SJCRH30 (cell line): Measurements from ENCODE around the gene LIFR. TPM values are rescaled to one million over a fixed set of nuclear protein-coding genes. Genes with fewer than 3 reads are reported as not detected.
"Not testable (repeated sequence)": the region's sequence is repeated elsewhere in the genome, so short reads cannot be mapped to it uniquely, and the experiment has no call there.

ENCODE experiments used
- DNase-seq, 2 experiments: peaks; one replicate each; pipeline ENCODE4 v3.0.0-alpha.2; 2015 to 2020
- H3K27ac ChIP-seq: fragments of 250-450 bp; sonication (Bioruptor Pico); 2 replicates; pipeline ENCODE4 v1.5.1; 2020; ENCODE audit warnings: mild to moderate bottlenecking, moderate library complexity
- H3K27me3 ChIP-seq: fragments of 250-450 bp; sonication (Bioruptor Pico); 2 replicates; pipeline ENCODE4 v1.5.1; 2020; ENCODE audit warnings: mild to moderate bottlenecking, moderate library complexity
- H3K36me3 ChIP-seq: fragments of 250-450 bp; sonication (Bioruptor Pico); 2 replicates; pipeline ENCODE4 v1.5.1; 2020; ENCODE audit warnings: mild to moderate bottlenecking, moderate library complexity
- H3K4me1 ChIP-seq: fragments of 250-450 bp; sonication (Bioruptor Pico); 2 replicates; pipeline ENCODE4 v1.5.1; 2020; ENCODE audit warnings: mild to moderate bottlenecking, moderate library complexity
- H3K4me3 ChIP-seq: fragments of 250-450 bp; sonication (Bioruptor Pico); 2 replicates; pipeline ENCODE4 v1.5.1; 2020; ENCODE audit warnings: mild to moderate bottlenecking, moderate library complexity
- H3K9me3 ChIP-seq: fragments of 250-450 bp; sonication (Bioruptor Pico); replicated peaks from 2 replicates; pipeline ENCODE4 v1.5.1; 2020; ENCODE audit warnings: mild to moderate bottlenecking, moderate library complexity
- total RNA-seq: library from RNA; depleted of rRNA; stranded (reverse); fragments of >200 nt; shearing (Covaris generic); gene quantifications from 2 replicates; pipeline ENCODE4 v1.2.3, GENCODE V29; 2014

Gene LIFR
- total RNA-seq, 1 experiment from 2014 or later: 30.6 TPM

DNA sequence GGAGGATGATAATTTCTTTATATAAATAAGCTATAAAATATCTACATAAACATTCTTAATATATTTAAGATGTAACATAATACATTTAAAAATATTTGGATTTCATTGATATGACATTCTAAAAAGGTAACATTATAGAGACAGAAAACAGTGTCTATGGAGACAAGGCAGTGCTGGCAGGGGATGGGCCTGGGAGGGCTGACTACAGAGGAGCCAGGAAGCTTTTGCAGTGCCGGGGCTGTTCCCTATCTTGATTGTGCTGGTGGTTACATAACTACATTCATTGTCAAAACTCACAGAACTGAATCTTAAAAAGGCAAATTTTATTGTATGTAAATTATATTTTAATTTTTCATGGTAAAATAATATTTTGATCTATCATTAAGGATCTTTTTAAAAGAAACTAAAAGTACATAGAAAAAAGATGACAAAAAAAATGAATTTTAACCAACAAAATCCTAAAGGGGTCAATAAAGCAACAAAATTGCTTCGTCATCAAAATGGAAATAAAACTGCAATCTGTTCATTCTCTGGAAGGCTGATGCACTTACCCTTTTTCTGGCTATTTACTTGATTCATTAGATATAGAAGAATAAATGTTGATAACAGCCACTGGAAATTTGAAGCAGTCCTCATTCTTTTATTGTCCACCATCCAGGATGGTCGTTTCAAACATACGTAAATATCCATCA, 26.3 kb downstream of the LIFR start:
- H3K4me1 ChIP-seq: peaks cover 51% of the 10 kb centered on the region
- H3K27ac ChIP-seq: no peak overlapping the region
- H3K9me3 ChIP-seq: peaks cover 5% of the 10 kb centered on the region; the same call in 1 of the 2 replicates
- peaks cover 17% of the 10 kb centered on the region for H3K36me3 ChIP-seq
- H3K27me3 ChIP-seq: no peaks in the 10 kb centered on the region
- no peak for DNase-seq
- H3K4me3 ChIP-seq: no peak overlapping the region

DNA sequence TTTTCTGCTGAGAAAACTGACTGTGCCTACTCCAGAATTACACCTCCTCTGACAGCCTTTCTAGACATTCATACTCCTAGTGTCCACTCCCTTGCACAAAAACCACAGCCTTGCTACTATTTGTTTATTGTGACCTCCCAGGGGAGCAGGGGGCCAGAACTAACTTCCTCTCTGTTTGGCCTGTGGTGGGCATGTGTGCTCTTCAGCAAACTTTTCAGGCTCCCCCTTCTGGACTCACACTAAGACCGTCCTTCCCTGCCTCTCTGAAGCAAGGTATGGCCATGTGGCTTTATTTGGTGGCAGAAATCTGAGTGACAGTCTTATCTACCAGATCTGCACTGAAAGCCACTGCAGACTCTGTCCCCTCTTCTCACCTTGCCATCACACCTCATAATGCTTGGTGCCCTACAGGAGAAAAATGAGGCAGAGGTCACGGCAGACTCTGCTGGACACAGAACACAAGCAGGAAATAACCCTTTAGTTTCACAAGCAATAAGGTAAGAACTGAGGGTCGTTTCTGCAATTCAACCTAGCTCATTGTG, 28.2 kb downstream of the LIFR start:
- DNase-seq: peak; percentile 42 to 60
- peaks cover 5% of the 10 kb centered on the region; the same call in 1 of the 2 replicates for H3K9me3 ChIP-seq
- no peak overlapping the region for H3K4me3 ChIP-seq
- no peaks in the 10 kb centered on the region for H3K27me3 ChIP-seq
- H3K36me3 ChIP-seq: peaks cover 19% of the 10 kb centered on the region
- H3K4me1 ChIP-seq: peaks cover 53% of the 10 kb centered on the region
- no peak overlapping the region for H3K27ac ChIP-seq

DNA sequence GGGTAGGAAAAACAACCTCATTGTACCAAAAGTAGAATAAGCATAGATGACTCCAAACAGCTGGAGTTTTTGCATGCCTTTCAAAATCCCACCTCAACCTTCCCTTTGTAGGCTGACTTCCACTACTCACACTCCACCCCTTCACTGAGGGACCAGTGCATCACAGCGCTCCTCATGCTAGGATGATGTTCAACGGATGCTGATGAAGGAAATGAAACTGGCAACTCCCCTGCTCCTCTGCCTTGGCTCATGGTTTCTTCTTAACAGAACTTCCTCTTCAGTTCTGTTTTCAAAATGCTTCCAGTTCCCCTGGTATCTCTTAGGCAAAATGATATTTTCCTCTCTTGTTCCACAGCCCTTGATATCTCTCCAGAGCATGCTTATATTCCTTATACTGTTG, 29.0 kb downstream of the LIFR start:
- Histone ChIP-seq H3K27ac (no peak overlapping the region), H3K9me3 (peaks cover 5% of the 10 kb centered on the region; the same call in 1 of the 2 replicates), H3K4me1 (peaks cover 46% of the 10 kb centered on the region), H3K4me3 (no peak overlapping the region), H3K27me3 (no peaks in the 10 kb centered on the region), H3K36me3 (peaks cover 25% of the 10 kb centered on the region)
- no peak for DNase-seq

DNA sequence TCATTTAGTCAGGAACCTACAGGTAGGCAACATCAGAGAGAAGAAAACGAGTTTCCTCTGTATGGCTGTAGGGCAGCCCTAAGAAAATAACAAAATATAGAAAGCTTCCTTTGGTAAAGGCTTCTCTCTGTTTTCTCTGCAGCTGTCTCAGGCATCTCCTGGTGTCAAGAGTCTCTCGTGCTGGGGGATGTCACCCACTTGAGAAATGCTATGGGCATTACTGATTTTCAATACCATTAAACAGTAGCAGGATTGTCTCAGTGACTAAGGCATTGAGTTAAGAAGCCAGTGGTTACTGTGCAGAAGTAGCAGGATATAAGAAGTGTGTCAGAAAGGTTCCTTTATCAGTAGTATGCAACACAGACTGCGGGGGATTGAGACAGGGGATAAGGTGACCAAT, 32.4 kb downstream of the LIFR start:
- H3K36me3 ChIP-seq: peaks cover 48% of the 10 kb centered on the region
- peaks cover 28% of the 10 kb centered on the region for H3K4me1 ChIP-seq
- no peaks in the 10 kb centered on the region for H3K27me3 ChIP-seq
- H3K4me3 ChIP-seq: no peak overlapping the region
- 0 out of 2 replicates have a peak, but pooled peaks cover 4% of the 10 kb centered on the region for H3K9me3 ChIP-seq
- peak; percentile 60 to 80 for DNase-seq
- peak overlapping the region; percentile 12 for H3K27ac ChIP-seq

DNA sequence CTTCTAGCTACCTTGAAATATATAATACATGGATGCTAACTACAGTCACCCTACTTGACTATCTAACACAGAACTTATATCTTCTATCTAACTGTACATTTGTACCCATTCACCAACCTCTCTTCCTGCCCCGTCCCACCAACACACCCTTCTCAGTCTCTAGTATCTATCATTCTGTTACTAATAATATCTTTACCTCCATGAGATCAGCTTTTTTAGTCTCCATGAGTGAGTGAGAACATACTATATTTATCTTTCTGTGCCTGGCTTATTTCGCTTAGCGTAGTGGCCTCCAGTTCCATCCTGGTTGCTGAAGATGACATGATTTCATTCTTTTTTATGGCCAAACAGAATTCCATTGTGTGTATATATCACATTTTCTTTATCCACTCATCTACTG, 37.0 kb downstream of the LIFR start:
- Histone ChIP-seq H3K36me3 (peaks cover 35% of the 10 kb centered on the region), H3K4me3 (no peak overlapping the region), H3K27me3 (no peaks in the 10 kb centered on the region), H3K9me3 (peaks cover 7% of the 10 kb centered on the region; the same call in 1 of the 2 replicates), H3K4me1 (peaks cover 29% of the 10 kb centered on the region), H3K27ac (no peak overlapping the region)
- no peak for DNase-seq

DNA sequence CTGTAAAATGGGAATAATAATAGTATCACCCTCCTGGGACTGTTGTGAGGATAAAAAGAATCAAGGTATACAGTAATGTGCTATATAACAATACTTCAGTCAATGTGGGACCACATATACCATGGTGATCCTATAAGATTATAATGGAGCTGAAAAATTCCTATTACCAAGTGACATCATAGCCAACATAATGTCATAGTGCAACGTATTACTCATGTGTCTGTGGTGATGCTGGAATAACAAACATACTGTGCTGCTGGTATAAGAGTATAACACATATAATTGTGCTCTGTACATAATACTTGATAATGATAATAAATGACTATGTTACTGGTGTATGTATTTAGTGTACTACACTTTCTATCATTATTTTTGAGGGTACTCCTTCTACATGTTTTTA, 38.1 kb downstream of the LIFR start:
- H3K36me3 ChIP-seq: peaks cover 38% of the 10 kb centered on the region
- H3K4me3 ChIP-seq: no peak overlapping the region
- peaks cover 23% of the 10 kb centered on the region for H3K4me1 ChIP-seq
- DNase-seq: no peak
- no peaks in the 10 kb centered on the region for H3K27me3 ChIP-seq
- H3K27ac ChIP-seq: no peak overlapping the region
- peaks cover 7% of the 10 kb centered on the region; the same call in 1 of the 2 replicates for H3K9me3 ChIP-seq

DNA sequence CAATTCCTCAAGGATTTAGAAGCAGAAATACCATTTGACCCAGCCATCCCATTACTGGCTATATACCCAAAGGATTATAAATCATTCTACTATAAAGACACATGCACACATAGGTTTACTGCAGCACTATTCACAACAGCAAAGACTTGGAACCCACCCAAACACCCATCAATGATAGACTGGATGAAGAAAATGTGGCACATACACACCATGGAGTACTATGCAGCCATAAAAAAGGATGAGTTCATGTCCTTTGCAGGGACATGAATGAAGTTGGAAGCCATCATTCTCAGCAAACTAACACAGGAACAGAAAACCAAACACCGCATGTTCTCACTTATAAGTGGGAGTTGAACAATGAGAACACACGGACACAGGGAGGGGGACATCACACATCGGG, 39.8 kb downstream of the LIFR start:
- peak; percentile 70 to 72 for DNase-seq

DNA sequence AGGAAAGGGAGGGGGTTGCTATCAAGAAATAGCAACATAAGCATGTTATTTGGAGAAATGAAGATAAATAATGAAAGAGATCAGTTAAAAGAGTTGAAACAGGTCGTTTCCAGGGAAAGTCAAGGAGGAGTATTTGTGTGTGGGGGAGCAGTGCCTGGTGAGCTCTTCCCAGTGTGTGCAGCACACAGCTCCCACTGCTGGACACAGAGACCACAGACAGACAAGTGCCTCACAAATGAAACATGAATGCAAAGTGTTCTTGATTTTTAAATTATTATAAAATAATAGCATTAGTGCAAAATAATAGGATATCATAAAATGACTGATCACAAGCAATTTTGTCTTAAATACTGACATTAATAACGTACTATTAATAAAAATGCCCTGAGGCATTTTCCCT, 40.8 kb downstream of the LIFR start:
- DNase-seq: peak; percentile 70 to 84
- no peaks in the 10 kb centered on the region for H3K27me3 ChIP-seq
- H3K4me1 ChIP-seq: peaks cover 22% of the 10 kb centered on the region

More for the DNA sequence above, 39.8 kb downstream of the LIFR start:
- not testable (repeated sequence) for H3K9me3 ChIP-seq, H3K4me3 ChIP-seq, H3K27me3 ChIP-seq
- peak overlapping the region; percentile 85 for H3K27ac ChIP-seq
- H3K4me1 ChIP-seq: peaks cover 22% of the 10 kb centered on the region
- peaks cover 27% of the 10 kb centered on the region for H3K36me3 ChIP-seq

DNA sequence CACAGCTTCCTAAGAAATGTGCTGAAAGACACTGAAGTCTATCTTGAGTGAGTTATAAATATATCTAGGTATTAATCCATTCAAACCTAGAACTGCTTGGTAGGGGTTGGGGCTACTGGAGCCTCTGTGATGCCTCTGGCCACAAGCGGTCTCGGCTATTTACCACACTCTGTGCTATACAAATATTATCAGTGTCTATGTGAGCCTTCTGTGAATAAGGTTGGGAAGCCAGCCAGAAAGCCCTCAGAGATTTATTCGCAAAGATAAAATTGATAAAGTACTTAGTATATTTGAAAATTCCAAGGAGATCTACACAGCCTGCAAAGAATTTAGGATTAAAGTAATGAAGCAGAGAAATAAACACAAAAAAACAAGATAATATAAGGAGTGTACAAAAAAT, 41.4 kb downstream of the LIFR start:
- peak; percentile 68 to 73 for DNase-seq
- H3K9me3 ChIP-seq: peaks cover 4% of the 10 kb centered on the region; the same call in 1 of the 2 replicates

More for the DNA sequence above, 40.8 kb downstream of the LIFR start:
- Histone ChIP-seq H3K36me3 (peaks cover 17% of the 10 kb centered on the region), H3K9me3 (peaks cover 7% of the 10 kb centered on the region; the same call in 1 of the 2 replicates), H3K27ac (peak overlapping the region; percentile 85), H3K4me3 (no peak overlapping the region)

DNA sequence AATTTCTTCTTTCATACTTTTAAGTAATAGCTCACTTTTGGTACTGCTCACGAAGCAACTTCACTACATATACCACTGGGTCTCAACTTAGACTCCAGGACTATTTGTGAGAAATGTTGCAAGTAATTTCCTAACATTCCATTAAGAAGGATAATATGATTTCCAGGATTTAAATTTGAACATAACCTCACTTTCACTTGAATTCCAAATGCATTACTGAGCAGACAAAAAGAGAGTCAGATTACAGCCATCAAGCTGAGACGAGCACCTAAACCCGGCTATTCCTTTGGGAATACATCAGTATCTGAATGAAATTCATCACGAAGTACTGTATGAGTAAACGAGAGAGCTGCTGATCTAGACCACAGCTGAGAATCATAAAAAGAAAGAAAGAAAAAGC, 47.3 kb downstream of the LIFR start:
- Histone ChIP-seq H3K36me3 (peaks cover 29% of the 10 kb centered on the region), H3K4me3 (no peak overlapping the region), H3K27me3 (no peaks in the 10 kb centered on the region), H3K27ac (peak overlapping the region; percentile 38), H3K9me3 (no peaks in the 10 kb centered on the region; the same call in 1 of the 2 replicates), H3K4me1 (peaks cover 16% of the 10 kb centered on the region)
- peak; percentile 17 to 58 for DNase-seq

More for the DNA sequence above, 41.4 kb downstream of the LIFR start:
- H3K4me3 ChIP-seq: no peak overlapping the region
- H3K27me3 ChIP-seq: no peaks in the 10 kb centered on the region
- peak overlapping the region; percentile 85 for H3K27ac ChIP-seq
- peaks cover 22% of the 10 kb centered on the region for H3K4me1 ChIP-seq
- H3K36me3 ChIP-seq: peaks cover 17% of the 10 kb centered on the region

DNA sequence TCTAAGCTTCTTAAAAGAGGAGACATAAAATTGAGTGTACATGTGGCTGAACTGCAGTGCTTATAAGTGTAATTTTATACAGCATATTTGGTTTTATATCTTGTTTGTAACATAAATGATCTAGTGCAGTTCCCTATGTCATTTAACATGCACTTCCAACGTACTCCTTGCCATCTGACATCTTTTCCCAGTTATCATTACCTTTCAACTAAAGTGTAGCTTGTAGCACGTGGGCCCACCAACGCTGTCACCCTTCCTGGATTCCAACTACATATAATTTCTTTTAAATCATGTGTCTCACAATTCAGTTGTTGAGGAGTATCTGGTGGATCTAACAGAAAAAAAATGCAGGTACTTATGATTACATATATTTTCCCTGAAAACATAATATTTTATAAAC, 50.1 kb downstream of the LIFR start:
- Histone ChIP-seq H3K36me3 (peaks cover 36% of the 10 kb centered on the region), H3K4me1 (peaks cover 14% of the 10 kb centered on the region), H3K27me3 (no peaks in the 10 kb centered on the region), H3K27ac (no peak overlapping the region), H3K9me3 (no peaks in the 10 kb centered on the region; the same call in 1 of the 2 replicates), H3K4me3 (no peak overlapping the region)
- DNase-seq: no peak

DNA sequence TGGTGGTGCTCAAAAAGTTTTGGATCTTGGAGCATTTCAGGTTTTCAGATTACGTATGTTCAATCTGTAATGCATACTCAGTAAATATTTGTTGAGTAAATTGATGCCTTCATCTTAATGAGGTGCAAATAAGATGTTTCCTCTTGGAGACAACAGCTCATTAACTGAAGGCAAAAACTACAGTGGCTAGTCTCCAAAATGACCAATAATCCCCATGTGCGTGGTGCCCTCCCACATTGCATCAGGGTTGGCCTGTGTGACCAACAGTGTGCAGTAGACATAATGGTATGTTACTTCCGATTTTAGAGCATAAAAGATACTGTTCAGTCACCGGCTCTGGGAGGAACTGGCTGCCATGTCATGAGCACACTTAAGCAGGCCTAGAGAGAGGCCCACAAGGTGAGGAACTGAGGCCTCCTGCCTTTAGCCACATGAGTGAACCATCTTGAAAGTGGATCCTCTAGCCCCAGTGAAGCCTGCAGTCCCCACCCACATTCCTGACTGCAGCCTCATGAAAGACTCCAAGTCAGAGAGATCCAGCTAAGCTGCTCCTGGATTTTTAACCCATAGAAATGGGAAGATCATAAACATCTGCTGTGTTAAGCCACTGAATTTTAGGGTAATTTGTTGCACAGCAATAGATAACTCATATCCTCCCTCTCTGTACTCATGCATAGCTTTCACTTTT, 55.7 kb downstream of the LIFR start:
- H3K4me1 ChIP-seq: no peaks in the 10 kb centered on the region
- no peaks in the 10 kb centered on the region; the same call in 1 of the 2 replicates for H3K9me3 ChIP-seq
- H3K27ac ChIP-seq: no peak overlapping the region
- peak in 1 of 2 experiments; percentile 10 for DNase-seq
- H3K36me3 ChIP-seq: peaks cover 20% of the 10 kb centered on the region
- H3K4me3 ChIP-seq: no peak overlapping the region
- no peaks in the 10 kb centered on the region for H3K27me3 ChIP-seq

DNA sequence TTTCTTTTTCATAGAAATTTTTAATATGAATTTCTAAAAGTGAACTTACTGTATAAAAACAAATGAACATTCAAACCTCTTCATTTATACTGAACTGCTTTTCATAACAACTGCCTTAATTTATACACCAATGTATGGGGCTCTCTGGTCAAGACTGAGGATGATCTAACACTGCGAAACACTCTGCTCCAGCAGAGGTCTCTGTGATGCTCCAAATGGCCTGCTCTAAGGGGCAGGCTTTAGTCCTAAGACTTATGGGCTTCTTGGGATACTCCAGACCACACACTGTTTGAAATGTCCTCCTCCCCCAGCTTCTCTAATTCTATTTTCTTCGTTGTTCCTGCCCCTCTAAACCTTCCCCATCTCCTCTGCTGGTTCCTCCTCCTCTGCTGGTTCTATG, 58.5 kb downstream of the LIFR start:
- Histone ChIP-seq H3K4me3 (no peak overlapping the region), H3K27me3 (no peaks in the 10 kb centered on the region), H3K36me3 (peaks cover 14% of the 10 kb centered on the region), H3K27ac (no peak overlapping the region), H3K4me1 (no peaks in the 10 kb centered on the region), H3K9me3 (no peaks in the 10 kb centered on the region)
- DNase-seq: peak; percentile 18 to 49

DNA sequence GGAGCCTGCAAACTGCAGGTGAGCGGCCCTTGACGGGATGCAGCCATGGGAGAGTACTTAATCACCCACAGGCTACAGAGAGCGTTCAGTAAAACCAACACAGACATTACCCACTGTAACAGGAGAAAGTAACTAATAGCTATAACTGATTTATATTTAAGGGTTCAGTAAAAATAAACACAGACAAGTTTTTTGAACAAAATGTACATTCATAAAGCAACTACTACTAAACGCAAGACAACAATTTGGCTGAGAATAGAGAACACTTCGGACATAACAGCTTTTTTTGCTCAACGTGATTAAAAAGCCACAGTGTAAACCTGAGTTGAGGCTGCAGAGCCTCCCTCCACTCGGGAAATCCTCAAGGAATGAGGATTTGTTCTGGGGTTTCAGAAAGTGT, 61.7 kb downstream of the LIFR start:
- Histone ChIP-seq H3K4me1 (no peaks in the 10 kb centered on the region), H3K27me3 (no peaks in the 10 kb centered on the region), H3K36me3 (peaks cover 15% of the 10 kb centered on the region), H3K9me3 (no peaks in the 10 kb centered on the region), H3K4me3 (no peak overlapping the region), H3K27ac (no peak overlapping the region)
- no peak for DNase-seq

DNA sequence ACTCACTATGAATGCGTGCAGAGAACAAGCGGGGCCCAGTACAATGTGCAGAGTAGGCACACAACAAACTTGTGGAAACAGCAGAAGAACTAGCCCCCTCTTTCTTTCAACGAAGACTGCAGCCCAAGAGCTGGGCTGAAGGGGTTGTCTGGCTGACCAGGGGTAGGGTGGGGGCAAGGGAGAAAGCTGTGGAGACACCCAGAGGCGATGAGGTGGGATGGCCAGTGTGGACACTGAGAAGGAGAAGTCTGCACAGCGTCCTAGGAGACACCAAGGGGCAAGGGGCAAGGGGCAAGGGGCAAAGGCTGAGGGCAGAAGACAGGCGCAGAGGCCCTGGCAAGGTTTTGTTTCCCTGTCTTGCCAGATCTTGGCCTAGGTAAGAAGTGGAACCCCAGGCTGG, 62.3 kb downstream of the LIFR start:
- peaks cover 15% of the 10 kb centered on the region for H3K36me3 ChIP-seq
- no peaks in the 10 kb centered on the region for H3K4me1 ChIP-seq
- H3K27me3 ChIP-seq: no peaks in the 10 kb centered on the region
- no peak for DNase-seq
- H3K9me3 ChIP-seq: no peaks in the 10 kb centered on the region
- no peak overlapping the region for H3K4me3 ChIP-seq
- H3K27ac ChIP-seq: no peak overlapping the region
